A204.1 (cell line): Measurements from ENCODE around the gene GNAO1.

Experiments
- FAIRE-seq: peaks from 2 replicates; lab custom pipeline; 2012; peaks lifted over from hg19 to GRCh38; lab: Jason Lieb, UNC

The GNAO1 gene

GRCh38 chr16:56315955-56316354, 124.7 kb downstream of the GNAO1 start:
- no peak for FAIRE-seq

GRCh38 chr16:56316545-56316944, 125.3 kb downstream of the GNAO1 start:
- no peak for FAIRE-seq

- no peak for FAIRE-seq
Measured at GRCh38 chr16:56317998-56318826, 126.9 kb downstream of the GNAO1 start.

- no peak for FAIRE-seq
Measured at GRCh38 chr16:56318827-56319140, 127.5 kb downstream of the GNAO1 start.

- FAIRE-seq = no peak
Measured at GRCh38 chr16:56319376-56319775, 128.1 kb downstream of the GNAO1 start.

GRCh38 chr16:56320056-56320455, 128.8 kb downstream of the GNAO1 start:
- FAIRE-seq = no peak

GRCh38 chr16:56320811-56321558, 129.7 kb downstream of the GNAO1 start:
- no peak for FAIRE-seq

- FAIRE-seq = no peak
Measured at GRCh38 chr16:56321571-56321970, 130.3 kb downstream of the GNAO1 start.

GRCh38 chr16:56324406-56324805, 133.1 kb downstream of the GNAO1 start:
- FAIRE-seq = no peak

GRCh38 chr16:56325956-56326355, 134.7 kb downstream of the GNAO1 start:
- FAIRE-seq = no peak

- FAIRE-seq = no peak
Measured at GRCh38 chr16:56327071-56327928, 136.0 kb downstream of the GNAO1 start.

- no peak for FAIRE-seq
Measured at GRCh38 chr16:56327929-56328258, 136.6 kb downstream of the GNAO1 start.

GRCh38 chr16:56328276-56329022, 137.2 kb downstream of the GNAO1 start:
- FAIRE-seq = no peak

- FAIRE-seq = no peak
Measured at GRCh38 chr16:56329887-56330286, 138.6 kb downstream of the GNAO1 start.

- FAIRE-seq = no peak
Measured at GRCh38 chr16:56330476-56330875, 139.2 kb downstream of the GNAO1 start.

- no peak for FAIRE-seq
Measured at GRCh38 chr16:56331399-56331798, 140.1 kb downstream of the GNAO1 start.

GRCh38 chr16:56331915-56332314, 140.6 kb downstream of the GNAO1 start:
- FAIRE-seq = no peak

GRCh38 chr16:56332464-56333079, 141.3 kb downstream of the GNAO1 start:
- no peak for FAIRE-seq

GRCh38 chr16:56334761-56335160, 143.5 kb downstream of the GNAO1 start:
- FAIRE-seq = no peak

- no peak for FAIRE-seq
Measured at GRCh38 chr16:56336071-56336688, 144.9 kb downstream of the GNAO1 start.

- no peak for FAIRE-seq
Measured at GRCh38 chr16:56336711-56337110, 145.4 kb downstream of the GNAO1 start.
